ENCODE measurements around the gene CHST4. TPM values are rescaled to one million over a fixed set of nuclear protein-coding genes. Genes with fewer than 3 reads are reported as not detected.

CHST4 gene
- polyA plus RNA-seq, 3 donors, result not detected

GRCh38 chr16:71562552-71562951, 36.3 kb downstream of the CHST4 start:
- no peak for TF ChIP-seq CTCF (IDR thresholded peaks at IDR 0.05)
- Mint-ChIP-seq H3K9me3 (peaks cover 13 to 34% (median 29%) of the 10 kb centered on the region in 7 donors), H3K27ac (peak overlapping the region in 1 of 7 donors; percentile 75), H3K4me3 (no peak overlapping the region), H3K27me3 (ENCODE audit: low read depth in 3 of 3) (peaks cover 3 to 15% (median 6%) of the 10 kb centered on the region in 3 donors), H3K36me3 (no peaks in the 10 kb centered on the region), H3K4me1 (peaks cover 31% of the 10 kb centered on the region)
- Histone ChIP-seq H3K36me3 (replicated peaks in 1 of 2; ENCODE audit: control insufficient read depth in 1 of 2, insufficient read depth in 2 of 2, low read length in 2 of 2) (no peaks in the 10 kb centered on the region), H3K4me3 (replicated peaks in 1 of 3; ENCODE audit: low read depth in 2 of 3, low read length in 3 of 3) (no peak overlapping the region), H3K27ac (ENCODE audit: low read depth in 1 of 2, low read length in 2 of 2) (no peak overlapping the region), H2AFZ (ENCODE audit: insufficient read depth, low read depth, low read length, poor library complexity, severe bottlenecking) (no peak overlapping the region), H3K79me2 (ENCODE audit: insufficient read depth, low read length) (no peaks in the 10 kb centered on the region), H4K20me1 (ENCODE audit: insufficient read depth, low read length) (no peaks in the 10 kb centered on the region), H3K4me2 (replicated peaks; ENCODE audit: extremely low read depth, low read length, poor library complexity, severe bottlenecking) (no peak overlapping the region), H3K9ac (ENCODE audit: insufficient read depth, low read length, poor library complexity, severe bottlenecking) (no peak overlapping the region), H3K9me3 (replicated peaks in 1 of 2; ENCODE audit: control insufficient read depth in 1 of 2, insufficient read depth in 1 of 2, low read length in 2 of 2) (peaks cover 18 to 26% of the 10 kb centered on the region in 2 donors), H3K4me1 (ENCODE audit: control insufficient read depth in 1 of 2, insufficient read depth in 2 of 2, low read length in 2 of 2) (peaks cover 27 to 29% of the 10 kb centered on the region in 2 donors), H3K27me3 (ENCODE audit: control insufficient read depth in 2 of 2, insufficient read depth in 2 of 2, low read length in 2 of 2) (no peaks in the 10 kb centered on the region)
- no peak for DNase-seq
- WGBS (ENCODE audit: insufficient coverage), result no CpG with 5 or more reads among the region's 1 CpG
- intact Hi-C loops (cut with micrococcal nuclease), result no loop called here

- H3K27me3 ChIP-seq (ENCODE audit: control insufficient read depth in 2 of 2, insufficient read depth in 2 of 2, low read length in 2 of 2), result no peaks in the 10 kb centered on the region
Observed at GRCh38 chr16:71564335-71564967, 38.2 kb downstream of the CHST4 start.

More at GRCh38 chr16:71564335-71564967, 38.2 kb downstream of the CHST4 start:
- H3K27ac ChIP-seq (ENCODE audit: low read depth in 1 of 2, low read length in 2 of 2), result peak overlapping the region; percentile 65 to 75
- H3K4me2 ChIP-seq (replicated peaks; ENCODE audit: extremely low read depth, low read length, poor library complexity, severe bottlenecking), result peak overlapping the region; percentile 80
- Mint-ChIP-seq H3K27me3 (ENCODE audit: low read depth in 3 of 3) (peaks cover 9 to 16% (median 9%) of the 10 kb centered on the region in 3 donors), H3K9me3 (peaks cover 11 to 29% (median 21%) of the 10 kb centered on the region in 7 donors), H3K4me1 (peaks cover 33% of the 10 kb centered on the region), H3K36me3 (no peaks in the 10 kb centered on the region), H3K27ac (peak overlapping the region; percentile 69 to 92 (median 86)), H3K4me3 (peak overlapping the region; percentile 78 to 86)
- no peaks in the 10 kb centered on the region for H3K36me3 ChIP-seq (replicated peaks in 1 of 2; ENCODE audit: control insufficient read depth in 1 of 2, insufficient read depth in 2 of 2, low read length in 2 of 2)
- H4K20me1 ChIP-seq (ENCODE audit: insufficient read depth, low read length), result no peaks in the 10 kb centered on the region
- H3K79me2 ChIP-seq (ENCODE audit: insufficient read depth, low read length), result no peaks in the 10 kb centered on the region
- WGBS (ENCODE audit: insufficient coverage), result 5% methylated on average over 13 of the region's 19 CpGs
- H3K4me1 ChIP-seq (ENCODE audit: control insufficient read depth in 1 of 2, insufficient read depth in 2 of 2, low read length in 2 of 2), result peaks cover 27 to 29% of the 10 kb centered on the region in 2 donors
- peak overlapping the region; percentile 26 to 69 (median 43) for H3K4me3 ChIP-seq (replicated peaks in 1 of 3; ENCODE audit: low read depth in 2 of 3, low read length in 3 of 3)
- H2AFZ ChIP-seq (ENCODE audit: insufficient read depth, low read depth, low read length, poor library complexity, severe bottlenecking), result peak overlapping the region; percentile 80
- peaks cover 18 to 23% of the 10 kb centered on the region in 2 donors for H3K9me3 ChIP-seq (replicated peaks in 1 of 2; ENCODE audit: control insufficient read depth in 1 of 2, insufficient read depth in 1 of 2, low read length in 2 of 2)
- DNase-seq, result peak; percentile 76 to 86 (median 84)
- H3K9ac ChIP-seq (ENCODE audit: insufficient read depth, low read length, poor library complexity, severe bottlenecking), result peak overlapping the region; percentile 55
- intact Hi-C loops (cut with micrococcal nuclease), result no loop called here
- TF ChIP-seq CTCF (IDR thresholded peaks at IDR 0.05), result no peak

Measured in CD14-positive monocyte (primary cell).